SH-SY5Y (cell line): ENCODE data around the gene ARMC2.

ENCODE experiments used
- GATA2 ChIP-seq: IDR thresholded peaks from 2 replicates; pipeline ENCODE4 v1.6.1; 2011; ENCODE audit warnings: mild to moderate bottlenecking, low read depth, low read length
- GATA3 ChIP-seq: IDR thresholded peaks from 2 replicates; pipeline ENCODE4 v1.6.1; 2011; ENCODE audit warnings: low read depth, mild to moderate bottlenecking, low read length, moderate library complexity

GRCh38 chr6:108983151-108983550 is 134.9 kb downstream of the ARMC2 start:
- TF ChIP-seq GATA2 (no peak), GATA3 (no peak)
